Activated CD4-positive, CD25-positive, alpha-beta regulatory T cell (primary cell): ENCODE measurements around the gene LRIT2.

Experiments used
- DNase-seq, 4 experiments: peaks; one replicate each; lab custom pipeline; 2025; lab: John Stamatoyannopoulos, UW

LRIT2 gene

GRCh38 chr10:84205853-84206525 lies 19.4 kb downstream of the LRIT2 start:
- DNase-seq = no peak

GRCh38 chr10:84205049-84205852 lies 20.1 kb downstream of the LRIT2 start:
- DNase-seq = peak in 3 of 4 experiments; percentile 6 to 21 (median 19)

- DNase-seq = no peak
Measured at GRCh38 chr10:84204610-84205009, 20.7 kb downstream of the LRIT2 start.

- no peak for DNase-seq
Measured at GRCh38 chr10:84204122-84204521, 21.2 kb downstream of the LRIT2 start.

- DNase-seq = no peak
Measured at GRCh38 chr10:84202349-84202748, 23.0 kb downstream of the LRIT2 start.

- no peak for DNase-seq
Measured at GRCh38 chr10:84201682-84202081, 23.7 kb downstream of the LRIT2 start.

- DNase-seq = no peak
Measured at GRCh38 chr10:84201244-84201606, 24.1 kb downstream of the LRIT2 start.

- no peak for DNase-seq
Measured at GRCh38 chr10:84200537-84201243, 24.7 kb downstream of the LRIT2 start.

GRCh38 chr10:84198206-84198915 lies 27.0 kb downstream of the LRIT2 start:
- DNase-seq = no peak

- no peak for DNase-seq
Measured at GRCh38 chr10:84197643-84198042, 27.7 kb downstream of the LRIT2 start.

GRCh38 chr10:84196941-84197340 lies 28.4 kb downstream of the LRIT2 start:
- DNase-seq = no peak

GRCh38 chr10:84196083-84196482 lies 29.3 kb downstream of the LRIT2 start:
- DNase-seq = no peak

GRCh38 chr10:84195044-84195830 lies 30.1 kb downstream of the LRIT2 start:
- DNase-seq = no peak

GRCh38 chr10:84194424-84195043 lies 30.8 kb downstream of the LRIT2 start, which contains the start of gene CDHR1:
TSS of gene CDHR1 (plus strand) at chr10:84194537. CDS start at chr10:84194761, 224 bp downstream.
- peak in 1 of 4 experiments; percentile 10 for DNase-seq

- no peak for DNase-seq
Measured at GRCh38 chr10:84193846-84194423, 31.4 kb downstream of the LRIT2 start.

GRCh38 chr10:84193327-84193726 lies 32.0 kb downstream of the LRIT2 start:
- DNase-seq = no peak

- DNase-seq = peak in 1 of 4 experiments; percentile 10
Measured at GRCh38 chr10:84191106-84191505, 34.2 kb downstream of the LRIT2 start.

GRCh38 chr10:84190621-84191020 lies 34.7 kb downstream of the LRIT2 start:
- DNase-seq = no peak

- DNase-seq = no peak
Measured at GRCh38 chr10:84188815-84189214, 36.5 kb downstream of the LRIT2 start.

- no peak for DNase-seq
Measured at GRCh38 chr10:84185526-84186175, 39.7 kb downstream of the LRIT2 start.
